ENCODE measurements around the gene SF3B6.
"Not testable (repeated sequence)": the region's sequence is repeated elsewhere in the genome, so short reads cannot be mapped to it uniquely, and the experiment has no call there.

SF3B6 gene

GRCh38 chr2:24106786-24107185 lies 30.7 kb upstream of the SF3B6 start:
- DNase-seq: no peak
- no peaks in the 10 kb centered on the region for H3K27me3 Mint-ChIP-seq
- peaks cover 19% of the 10 kb centered on the region for H3K9me3 Mint-ChIP-seq
- H3K4me3 Mint-ChIP-seq: no peak overlapping the region
- H3K27ac Mint-ChIP-seq: no peak overlapping the region
- CTCF ChIA-PET: interaction anchor here (1.1 to 1.3 kb wide), 2 partner anchors 23 to 57 kb away, joined by 3 to 4 read pairs; no protein-coding TSS in a partner anchor
- no peaks in the 10 kb centered on the region for H3K4me1 Mint-ChIP-seq
- H3K36me3 Mint-ChIP-seq: peaks cover 4% of the 10 kb centered on the region

- Mint-ChIP-seq H3K4me3 (no peak overlapping the region), H3K27ac (no peak overlapping the region), H3K4me1 (no peaks in the 10 kb centered on the region), H3K36me3 (peaks cover 4% of the 10 kb centered on the region), H3K27me3 (no peaks in the 10 kb centered on the region), H3K9me3 (peaks cover 21% of the 10 kb centered on the region)
- DNase-seq: no peak
- CTCF ChIA-PET: interaction anchor here (1.3 kb wide), 1 partner anchor 22 kb away, joined by 4 read pairs; no protein-coding TSS in a partner anchor
Measured at GRCh38 chr2:24105816-24106215, 29.7 kb upstream of the SF3B6 start.

GRCh38 chr2:24104906-24105305 lies 28.8 kb upstream of the SF3B6 start:
- Mint-ChIP-seq H3K4me1 (no peaks in the 10 kb centered on the region), H3K36me3 (peaks cover 4% of the 10 kb centered on the region), H3K9me3 (peaks cover 25% of the 10 kb centered on the region), H3K4me3 (no peak overlapping the region), H3K27me3 (no peaks in the 10 kb centered on the region), H3K27ac (no peak overlapping the region)
- CTCF ChIA-PET: no interaction called here
- no peak for DNase-seq

GRCh38 chr2:24104110-24104650 lies 28.1 kb upstream of the SF3B6 start:
- Mint-ChIP-seq H3K4me3 (no peak overlapping the region), H3K9me3 (peaks cover 28% of the 10 kb centered on the region), H3K27ac (peak overlapping the region; percentile 37), H3K27me3 (no peaks in the 10 kb centered on the region), H3K4me1 (no peaks in the 10 kb centered on the region), H3K36me3 (peaks cover 4% of the 10 kb centered on the region)
- no peak for DNase-seq
- CTCF ChIA-PET: no interaction called here

GRCh38 chr2:24102677-24103076 lies 26.6 kb upstream of the SF3B6 start:
- CTCF ChIA-PET: no interaction called here
- H3K9me3 Mint-ChIP-seq: peaks cover 25% of the 10 kb centered on the region
- H3K27ac Mint-ChIP-seq: no peak overlapping the region
- no peaks in the 10 kb centered on the region for H3K27me3 Mint-ChIP-seq
- H3K4me3 Mint-ChIP-seq: no peak overlapping the region
- H3K4me1 Mint-ChIP-seq: no peaks in the 10 kb centered on the region
- no peak for DNase-seq
- peaks cover 4% of the 10 kb centered on the region for H3K36me3 Mint-ChIP-seq

- Mint-ChIP-seq H3K27ac (no peak overlapping the region), H3K4me3 (no peak overlapping the region), H3K27me3 (no peaks in the 10 kb centered on the region), H3K4me1 (no peaks in the 10 kb centered on the region), H3K9me3 (peaks cover 20% of the 10 kb centered on the region), H3K36me3 (peaks cover 4% of the 10 kb centered on the region)
- CTCF ChIA-PET: no interaction called here
- DNase-seq: no peak
Measured at GRCh38 chr2:24101992-24102391, 25.9 kb upstream of the SF3B6 start.

- H3K4me3 Mint-ChIP-seq, H3K27me3 Mint-ChIP-seq, H3K4me1 Mint-ChIP-seq, DNase-seq, H3K27ac Mint-ChIP-seq, CTCF ChIA-PET, H3K36me3 Mint-ChIP-seq: not testable (repeated sequence)
- peaks cover 12% of the 10 kb centered on the region for H3K9me3 Mint-ChIP-seq
Measured at GRCh38 chr2:24100732-24101131, 24.6 kb upstream of the SF3B6 start.

GRCh38 chr2:24095171-24095677 lies 19.1 kb upstream of the SF3B6 start:
- CTCF ChIA-PET: interaction anchor here (2.3 kb wide), 1 partner anchor 11 kb away, joined by 12 read pairs; the partner anchor contains the start of gene TP53I3

GRCh38 chr2:24093270-24093669 lies 17.1 kb upstream of the SF3B6 start:
- H3K27ac Mint-ChIP-seq, CTCF ChIA-PET, H3K4me1 Mint-ChIP-seq, DNase-seq, H3K4me3 Mint-ChIP-seq, H3K36me3 Mint-ChIP-seq, H3K9me3 Mint-ChIP-seq, H3K27me3 Mint-ChIP-seq: not testable (repeated sequence)

More at GRCh38 chr2:24095171-24095677, 19.1 kb upstream of the SF3B6 start:
- H3K36me3 Mint-ChIP-seq, DNase-seq, H3K27me3 Mint-ChIP-seq, H3K4me3 Mint-ChIP-seq, H3K27ac Mint-ChIP-seq, H3K9me3 Mint-ChIP-seq, H3K4me1 Mint-ChIP-seq: not testable (repeated sequence)

GRCh38 chr2:24088821-24089359 lies 12.8 kb upstream of the SF3B6 start:
- Mint-ChIP-seq H3K9me3 (no peaks in the 10 kb centered on the region), H3K4me3 (no peak overlapping the region), H3K27ac (no peak overlapping the region), H3K36me3 (no peaks in the 10 kb centered on the region), H3K27me3 (no peaks in the 10 kb centered on the region), H3K4me1 (peaks cover 10% of the 10 kb centered on the region)
- DNase-seq: no peak
- CTCF ChIA-PET: no interaction called here

- H3K27ac Mint-ChIP-seq: no peak overlapping the region
- H3K4me3 Mint-ChIP-seq: no peak overlapping the region
- peaks cover 4% of the 10 kb centered on the region for H3K36me3 Mint-ChIP-seq
Measured at GRCh38 chr2:24087032-24087431, 10.9 kb upstream of the SF3B6 start.

GRCh38 chr2:24086241-24086640 lies 10.1 kb upstream of the SF3B6 start:
- H3K9me3 Mint-ChIP-seq: no peaks in the 10 kb centered on the region
- CTCF ChIA-PET: no interaction called here
- H3K4me1 Mint-ChIP-seq: peaks cover 16% of the 10 kb centered on the region
- H3K27ac Mint-ChIP-seq: no peak overlapping the region
- DNase-seq: no peak
- peaks cover 4% of the 10 kb centered on the region for H3K36me3 Mint-ChIP-seq
- H3K27me3 Mint-ChIP-seq: no peaks in the 10 kb centered on the region
- H3K4me3 Mint-ChIP-seq: no peak overlapping the region

More at GRCh38 chr2:24087032-24087431, 10.9 kb upstream of the SF3B6 start:
- DNase-seq: no peak
- CTCF ChIA-PET: interaction anchor here (0.7 to 1.0 kb wide), 2 partner anchors 57 to 160 kb away, joined by 3 read pairs; partner anchors contain the start of gene ATAD2B
- no peaks in the 10 kb centered on the region for H3K9me3 Mint-ChIP-seq
- H3K27me3 Mint-ChIP-seq: no peaks in the 10 kb centered on the region
- peaks cover 16% of the 10 kb centered on the region for H3K4me1 Mint-ChIP-seq

GRCh38 chr2:24085200-24085489 lies 9.0 kb upstream of the SF3B6 start:
- no peaks in the 10 kb centered on the region for H3K27me3 Mint-ChIP-seq
- CTCF ChIA-PET: interaction anchor here (1.0 to 3.4 kb wide), 12 partner anchors 9 to 296 kb away, joined by 3 to 43 read pairs (median 4); partner anchors contain the start of genes ATAD2B and SF3B6
- DNase-seq: no peak
- no peaks in the 10 kb centered on the region for H3K9me3 Mint-ChIP-seq
- H3K4me1 Mint-ChIP-seq: peaks cover 16% of the 10 kb centered on the region
- H3K27ac Mint-ChIP-seq: no peak overlapping the region
- H3K4me3 Mint-ChIP-seq: peak overlapping the region; percentile 90
- peaks cover 4% of the 10 kb centered on the region for H3K36me3 Mint-ChIP-seq

- Mint-ChIP-seq H3K27ac (peak within 1 kb of the TSS; percentile 93), H3K27me3 (no peaks in the 10 kb centered on the region), H3K4me3 (peak within 1 kb of the TSS; percentile 90), H3K4me1 (peaks cover 16% of the 10 kb centered on the region), H3K36me3 (peaks cover 4% of the 10 kb centered on the region), H3K9me3 (no peaks in the 10 kb centered on the region)
- DNase-seq: peak; percentile 84
- CTCF ChIA-PET: interaction anchor here (0.7 to 3.4 kb wide), 26 partner anchors 8 to 297 kb away, joined by 3 to 43 read pairs (median 4); partner anchors contain the start of genes ATAD2B, PFN4, SF3B6 and UBXN2A
Measured at GRCh38 chr2:24084386-24085199, 8.5 kb upstream of the SF3B6 start, which contains the start of gene TP53I3. TP53I3 (minus strand) TSS chr2:24084834; CDS start chr2:24084326, 508 bp downstream.

Data from activated naive CD4-positive, alpha-beta T cell treated with anti-CD3 and anti-CD28 coated beads, Interleukin-2, amount 10 ng/mL, durations not matched to agents 7 days and 5 days (primary cell).